OCI-LY7 (cell line): Measurements from ENCODE around the gene STRADB.

Experiments
- CTCF ChIP-seq: fragments of 200-600 bp; sonication (generic); conservative IDR thresholded peaks from 2 replicates; pipeline ENCODE4 v1.5.1; 2014; ENCODE audit warnings: mild to moderate bottlenecking, antibody characterized with exemption, low read length, moderate library complexity, mixed read lengths
- EZH2phosphoT487 ChIP-seq: fragments of 200-600 bp; sonication (generic); IDR thresholded peaks from 2 replicates; pipeline ENCODE4 v1.6.1; 2018; ENCODE audit warnings: low read depth, borderline replicate concordance, mild to moderate bottlenecking, mixed run types, antibody characterized with exemption, low read length, moderate library complexity, mixed read lengths

GRCh38 chr2:201403880-201404279 lies 47.7 kb upstream of the STRADB start:
- no peak for TF ChIP-seq EZH2phosphoT487
- TF ChIP-seq CTCF, result no peak
